ENCODE results near the gene JOSD1. TPM values are rescaled to one million over a fixed set of nuclear protein-coding genes. Genes with fewer than 3 reads are reported as not detected.
A peak's percentile ranks its signal among the peaks of the same experiment; 100 is the strongest.

The JOSD1 gene
- total RNA-seq, 1 donor from 2014 or later: 80.3 TPM

GRCh38 chr22:38739300-38740055 is 38.7 kb upstream of the JOSD1 start:
- DNase-seq (ENCODE audit: low spot score): no peak
- Mint-ChIP-seq H3K27me3 (ENCODE audit: low read depth) (no peaks in the 10 kb centered on the region), H3K4me1 (ENCODE audit: low read depth) (peaks cover 5% of the 10 kb centered on the region), H3K4me3 (ENCODE audit: unreplicated experiment) (no peak overlapping the region), H3K36me3 (ENCODE audit: low read depth) (peaks cover 35% of the 10 kb centered on the region), H3K9me3 (ENCODE audit: low read depth) (no peaks in the 10 kb centered on the region), H3K27ac (ENCODE audit: unreplicated experiment) (no peak overlapping the region)
- no peak for TF ChIP-seq CTCF (IDR thresholded peaks at IDR 0.05)

GRCh38 chr22:38738475-38739070 is 37.8 kb upstream of the JOSD1 start:
- no peak overlapping the region for H3K27ac Mint-ChIP-seq (ENCODE audit: unreplicated experiment)
- TF ChIP-seq CTCF (IDR thresholded peaks at IDR 0.05): no peak
- peaks cover 34% of the 10 kb centered on the region for H3K36me3 Mint-ChIP-seq (ENCODE audit: low read depth)
- H3K27me3 Mint-ChIP-seq (ENCODE audit: low read depth): no peaks in the 10 kb centered on the region
- no peaks in the 10 kb centered on the region for H3K9me3 Mint-ChIP-seq (ENCODE audit: low read depth)
- H3K4me3 Mint-ChIP-seq (ENCODE audit: unreplicated experiment): no peak overlapping the region
- peaks cover 9% of the 10 kb centered on the region for H3K4me1 Mint-ChIP-seq (ENCODE audit: low read depth)
- DNase-seq (ENCODE audit: low spot score): no peak

- no peak for TF ChIP-seq CTCF (IDR thresholded peaks at IDR 0.05)
- Mint-ChIP-seq H3K4me3 (ENCODE audit: unreplicated experiment) (no peak overlapping the region), H3K27me3 (ENCODE audit: low read depth) (no peaks in the 10 kb centered on the region), H3K27ac (ENCODE audit: unreplicated experiment) (peak overlapping the region; percentile 52), H3K36me3 (ENCODE audit: low read depth) (peaks cover 32% of the 10 kb centered on the region), H3K9me3 (ENCODE audit: low read depth) (no peaks in the 10 kb centered on the region), H3K4me1 (ENCODE audit: low read depth) (peaks cover 20% of the 10 kb centered on the region)
- no peak for DNase-seq (ENCODE audit: low spot score)
These were observed 36.7 kb upstream of the JOSD1 start for GRCh38 chr22:38737302-38738060.

GRCh38 chr22:38736257-38736570 is 35.5 kb upstream of the JOSD1 start:
- no peak for TF ChIP-seq CTCF (IDR thresholded peaks at IDR 0.05)
- peaks cover 23% of the 10 kb centered on the region for H3K36me3 Mint-ChIP-seq (ENCODE audit: low read depth)

GRCh38 chr22:38735465-38736256 is 34.9 kb upstream of the JOSD1 start:
- DNase-seq (ENCODE audit: low spot score): no peak
- Mint-ChIP-seq H3K27me3 (ENCODE audit: low read depth) (no peaks in the 10 kb centered on the region), H3K4me1 (ENCODE audit: low read depth) (peaks cover 32% of the 10 kb centered on the region), H3K27ac (ENCODE audit: unreplicated experiment) (no peak overlapping the region), H3K4me3 (ENCODE audit: unreplicated experiment) (no peak overlapping the region), H3K9me3 (ENCODE audit: low read depth) (no peaks in the 10 kb centered on the region), H3K36me3 (ENCODE audit: low read depth) (peaks cover 20% of the 10 kb centered on the region)
- no peak for TF ChIP-seq CTCF (IDR thresholded peaks at IDR 0.05)

More at GRCh38 chr22:38736257-38736570, 35.5 kb upstream of the JOSD1 start:
- H3K27me3 Mint-ChIP-seq (ENCODE audit: low read depth): no peaks in the 10 kb centered on the region
- H3K4me3 Mint-ChIP-seq (ENCODE audit: unreplicated experiment): no peak overlapping the region
- no peak for DNase-seq (ENCODE audit: low spot score)
- no peaks in the 10 kb centered on the region for H3K9me3 Mint-ChIP-seq (ENCODE audit: low read depth)
- peaks cover 32% of the 10 kb centered on the region for H3K4me1 Mint-ChIP-seq (ENCODE audit: low read depth)
- H3K27ac Mint-ChIP-seq (ENCODE audit: unreplicated experiment): no peak overlapping the region
